Glutamatergic neuron (in vitro differentiated cells): Measurements from ENCODE around the gene TGFB1. TPM values are rescaled to one million over a fixed set of nuclear protein-coding genes. Genes with fewer than 3 reads are reported as not detected.
A peak's percentile ranks its signal among the peaks of the same experiment; 100 is the strongest.

ENCODE experiments used
- DNase-seq: peaks from one replicate; pipeline ENCODE4 v3.0.0; 2022
- H3K27ac Mint-ChIP-seq: one replicate; pipeline ENCODE4 v1.8.0; 2020; ENCODE audit warnings: mild to moderate bottlenecking, mixed read lengths, inconsistent platforms; ENCODE audit not compliant: unreplicated experiment
- H3K27me3 Mint-ChIP-seq: one replicate; pipeline ENCODE4 v1.8.0; 2020; ENCODE audit warnings: mild to moderate bottlenecking, moderate library complexity, mixed read lengths, inconsistent platforms; ENCODE audit not compliant: unreplicated experiment
- H3K36me3 Mint-ChIP-seq: one replicate; pipeline ENCODE4 v1.8.0; 2020; ENCODE audit warnings: mild to moderate bottlenecking, mixed read lengths, inconsistent platforms; ENCODE audit not compliant: unreplicated experiment
- H3K4me1 Mint-ChIP-seq: one replicate; pipeline ENCODE4 v1.8.0; 2020; ENCODE audit warnings: mild to moderate bottlenecking, low read depth, mixed read lengths, inconsistent platforms; ENCODE audit not compliant: unreplicated experiment
- H3K4me3 Mint-ChIP-seq: one replicate; pipeline ENCODE4 v1.8.0; 2020; ENCODE audit warnings: mild to moderate bottlenecking, mixed read lengths, inconsistent platforms; ENCODE audit not compliant: unreplicated experiment
- H3K9me3 Mint-ChIP-seq: one replicate; pipeline ENCODE4 v1.8.0; 2020; ENCODE audit warnings: mild to moderate bottlenecking, moderate library complexity, mixed read lengths, inconsistent platforms; ENCODE audit not compliant: unreplicated experiment
- CTCF ChIP-seq: fragments of 200-600 bp; sonication (generic); IDR thresholded peaks from one replicate; pipeline ENCODE4 v1.5.0; 2021; ENCODE audit not compliant: partially characterized antibody, unreplicated experiment
- total RNA-seq: library from RNA; stranded (reverse); fragmentation: NEBNext Ultra II Directional; extraction: Animal tissue kit (Norgen Biotek cat#: 25700); gene quantifications from one replicate; pipeline ENCODE4 v1.2.1, GENCODE V29; 2021; ENCODE audit not compliant: unreplicated experiment

Gene TGFB1
- total RNA-seq, 1 donor from 2014 or later = 26.0 TPM

- peak; percentile 57 for TF ChIP-seq CTCF
- Mint-ChIP-seq H3K27ac (peak overlapping the region; percentile 91), H3K27me3 (peaks cover 6% of the 10 kb centered on the region), H3K36me3 (no peaks in the 10 kb centered on the region), H3K4me3 (peak overlapping the region; percentile 71), H3K9me3 (peaks cover 12% of the 10 kb centered on the region), H3K4me1 (peaks cover 17% of the 10 kb centered on the region)
- DNase-seq = peak; percentile 77
Observed at GRCh38 chr19:41377977-41378709, 24.4 kb upstream of the TGFB1 start.

GRCh38 chr19:41376998-41377365, 23.3 kb upstream of the TGFB1 start:
- peak overlapping the region; percentile 39 for H3K27ac Mint-ChIP-seq
- H3K27me3 Mint-ChIP-seq = peaks cover 6% of the 10 kb centered on the region
- no peaks in the 10 kb centered on the region for H3K36me3 Mint-ChIP-seq
- H3K4me1 Mint-ChIP-seq = peaks cover 17% of the 10 kb centered on the region
- peaks cover 12% of the 10 kb centered on the region for H3K9me3 Mint-ChIP-seq
- TF ChIP-seq CTCF = no peak
- DNase-seq = no peak
- H3K4me3 Mint-ChIP-seq = peak overlapping the region; percentile 82

- H3K27ac Mint-ChIP-seq = peak within 1 kb of the TSS; percentile 69
- TF ChIP-seq CTCF = no peak
- H3K36me3 Mint-ChIP-seq = no peaks in the 10 kb centered on the region
- H3K4me3 Mint-ChIP-seq = peak within 1 kb of the TSS; percentile 82
- peaks cover 6% of the 10 kb centered on the region for H3K27me3 Mint-ChIP-seq
- peak; percentile 81 for DNase-seq
- H3K4me1 Mint-ChIP-seq = peaks cover 17% of the 10 kb centered on the region
- H3K9me3 Mint-ChIP-seq = peaks cover 12% of the 10 kb centered on the region
Observed at GRCh38 chr19:41376241-41376997, 22.7 kb upstream of the TGFB1 start, which contains the start of gene TMEM91. Gene TMEM91, plus strand, starts transcription at chr19:41376533. Its CDS starts 1,777 bp downstream, at chr19:41378310.

GRCh38 chr19:41373993-41374392, 20.3 kb upstream of the TGFB1 start:
- Mint-ChIP-seq H3K36me3 (no peaks in the 10 kb centered on the region), H3K27ac (peak overlapping the region; percentile 96), H3K27me3 (peaks cover 6% of the 10 kb centered on the region), H3K4me3 (peak overlapping the region; percentile 66), H3K4me1 (peaks cover 14% of the 10 kb centered on the region), H3K9me3 (peaks cover 12% of the 10 kb centered on the region)
- DNase-seq = peak; percentile 86
- no peak for TF ChIP-seq CTCF

GRCh38 chr19:41372501-41372900, 18.8 kb upstream of the TGFB1 start:
- no peaks in the 10 kb centered on the region for H3K36me3 Mint-ChIP-seq

More at GRCh38 chr19:41372501-41372900, 18.8 kb upstream of the TGFB1 start:
- no peak for DNase-seq
- H3K4me1 Mint-ChIP-seq = peaks cover 8% of the 10 kb centered on the region
- peaks cover 12% of the 10 kb centered on the region for H3K9me3 Mint-ChIP-seq
- peaks cover 6% of the 10 kb centered on the region for H3K27me3 Mint-ChIP-seq
- peak overlapping the region; percentile 96 for H3K27ac Mint-ChIP-seq
- no peak for TF ChIP-seq CTCF
- H3K4me3 Mint-ChIP-seq = no peak overlapping the region
